Measurements from ENCODE around the gene VPS9D1. TPM values are rescaled to one million over a fixed set of nuclear protein-coding genes. Genes with fewer than 3 reads are reported as not detected.
A peak's percentile ranks its signal among the peaks of the same experiment; 100 is the strongest.

Gene VPS9D1
- total and polyA plus RNA-seq, 2 of the 4 experiments (the other 2 are of a cell fraction), result 1.8 to 20.3 TPM

DNA sequence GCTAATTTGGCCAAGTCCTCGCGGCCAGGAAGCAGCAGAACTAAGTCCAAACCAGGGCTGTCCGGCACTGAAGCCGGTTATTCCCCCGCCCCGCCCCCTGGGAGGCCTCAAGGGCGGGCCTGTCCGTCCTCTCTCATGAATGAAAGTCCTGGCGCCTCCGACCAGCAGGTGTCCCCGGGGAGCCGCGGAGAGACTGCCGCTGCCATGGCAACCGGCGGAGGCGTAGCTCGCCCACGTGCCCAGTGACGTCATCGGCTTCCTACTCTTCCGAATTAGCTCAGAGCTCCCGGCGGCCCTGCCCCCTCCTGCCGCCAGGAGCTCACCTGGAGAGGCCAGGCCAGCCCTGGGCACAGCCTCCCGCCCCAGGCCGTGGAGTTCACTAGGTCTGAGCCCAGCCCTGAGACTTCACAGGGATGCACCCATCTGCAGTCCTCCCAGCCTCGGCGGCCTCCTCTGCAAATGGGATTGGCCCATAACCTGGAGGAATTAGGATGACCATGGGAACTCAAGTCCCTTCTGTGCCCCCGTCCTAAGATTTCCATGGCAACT, 20.5 kb downstream of the VPS9D1 start:
- Histone ChIP-seq H3K27me3 (ENCODE audit: control insufficient read depth, insufficient read depth, low read length) (no peaks in the 10 kb centered on the region), H3K14ac (replicated peaks; ENCODE audit: low read depth, low read length) (peak overlapping the region; percentile 10; the same call in 1 of the 2 replicates), H3K23ac (ENCODE audit: low read depth, low read length) (no peak overlapping the region), H3K56ac (ENCODE audit: extremely low read depth, insufficient read depth, low read length) (no peak overlapping the region), H2BK120ac (ENCODE audit: low read depth, low read length) (no peak overlapping the region), H3K27ac (ENCODE audit: insufficient read depth, low read length) (no peak overlapping the region), H4K20me1 (ENCODE audit: insufficient read depth, low read length) (peaks cover 28% of the 10 kb centered on the region), H3K4me1 (ENCODE audit: control insufficient read depth, insufficient read depth, low read length) (peaks cover 11% of the 10 kb centered on the region), H3K36me3 (ENCODE audit: control insufficient read depth, insufficient read depth, low read length) (peaks cover 15% of the 10 kb centered on the region; the same call in 1 of the 2 replicates), H4K91ac (ENCODE audit: insufficient read depth, low read depth, low read length) (no peak overlapping the region), H2BK20ac (ENCODE audit: low read depth, low read length) (no peak overlapping the region), H2AFZ (replicated peaks; ENCODE audit: low read length, poor library complexity) (peak overlapping the region; percentile 97), H2BK15ac (ENCODE audit: low read depth, low read length) (no peak overlapping the region), H3K4me2 (ENCODE audit: low read depth, low read length) (peak overlapping the region; percentile 86), H2AK5ac (ENCODE audit: low read depth, low read length) (peak overlapping the region; percentile 86), H3K18ac (ENCODE audit: low read depth, low read length) (no peak overlapping the region), H2AK9ac (replicated peaks; ENCODE audit: low read depth, low read length, poor library complexity) (peak overlapping the region; percentile 95), H2BK5ac (ENCODE audit: low read depth, low read length, poor library complexity, severe bottlenecking) (no peak overlapping the region), H3K4me3 (ENCODE audit: insufficient read depth, low read depth, low read length) (peak overlapping the region; percentile 100), H3K79me1 (ENCODE audit: low read depth in 1 of 2, low read length in 2 of 2) (peaks cover 5 to 20% of the 10 kb centered on the region in 2 experiments; a peak in 2 of 4 replicates), H4K8ac (ENCODE audit: low read depth in 2 of 2, low read length in 2 of 2) (peak overlapping the region in 1 of 2 experiments; percentile 37; a peak in 1 of 4 replicates), H3K9me3 (ENCODE audit: control insufficient read depth, insufficient read depth, low read length) (no peaks in the 10 kb centered on the region), H3K9me1 (ENCODE audit: insufficient read depth, low read length) (no peaks in the 10 kb centered on the region), H3K9ac (ENCODE audit: low read depth, low read length) (no peak overlapping the region), H4K5ac (ENCODE audit: low read depth, low read length) (no peak overlapping the region), H3K4ac (ENCODE audit: low read depth, low read length) (peak overlapping the region; percentile 1; the same call in 1 of the 2 replicates)
- ChIA-PET POLR2A (ENCODE audit: unreplicated experiment) (no interaction called here), CTCF (interaction anchor here (0.7 to 3.2 kb wide), 10 partner anchors 10 to 161 kb away, joined by 3 to 19 read pairs (median 3); partner anchors contain the start of gene CDK10)
- DNase-seq, result peak; percentile 97
- WGBS, 2 experiments (ENCODE audit: extremely low coverage in 2 of 2, insufficient read length in 1 of 2), result 3% methylated on average over 17 of the region's 30 CpGs; no CpG with 5 or more reads in 1 of the 2 experiments
- in situ Hi-C loops (cut with MboI; ENCODE audit: low sequenced_read_pairs), result no loop called here
- dilution Hi-C loops (cut with HindIII; ENCODE audit: low sequenced_read_pairs, unreplicated experiment), result no loop called here
- peak; percentile 78 for ATAC-seq (ENCODE audit: low read depth)
- intact Hi-C loops (cut with micrococcal nuclease), result loop anchor here (2.0 kb wide), 2 partner anchors 93 to 161 kb away; no protein-coding TSS in a partner anchor
- BruUV-seq (replicated peaks), result no TSS peak
- TF ChIP-seq FOS (IDR thresholded peaks at IDR 0.05; ENCODE audit: low read depth, low read length), result peak; percentile 68
- peak; percentile 89 for TF ChIP-seq BHLHE40 (IDR thresholded peaks at IDR 0.05; ENCODE audit: low read depth, low read length)
- TF ChIP-seq RFX5 (IDR thresholded peaks at IDR 0.05; ENCODE audit: low read depth, low read length), result no peak
- TF ChIP-seq, protein P1, sequence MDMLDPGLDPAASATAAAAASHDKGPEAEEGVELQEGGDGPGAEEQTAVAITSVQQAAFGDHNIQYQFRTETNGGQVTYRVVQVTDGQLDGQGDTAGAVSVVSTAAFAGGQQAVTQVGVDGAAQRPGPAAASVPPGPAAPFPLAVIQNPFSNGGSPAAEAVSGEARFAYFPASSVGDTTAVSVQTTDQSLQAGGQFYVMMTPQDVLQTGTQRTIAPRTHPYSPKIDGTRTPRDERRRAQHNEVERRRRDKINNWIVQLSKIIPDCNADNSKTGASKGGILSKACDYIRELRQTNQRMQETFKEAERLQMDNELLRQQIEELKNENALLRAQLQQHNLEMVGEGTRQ (IDR thresholded peaks at IDR 0.05; ENCODE audit: low read depth, low read length), result peak; percentile 98
- no peak for TF ChIP-seq MAFK (IDR thresholded peaks at IDR 0.05; ENCODE audit: low read depth, low read length)
- no peak; the same call in 1 of the 2 replicates for TF ChIP-seq CHD1 (IDR thresholded peaks at IDR 0.05; ENCODE audit: low read depth, low read length)
- TF ChIP-seq POLR2A (IDR thresholded peaks at IDR 0.05; ENCODE audit: low read depth, low read length), result peak; percentile 30; the same call in 1 of the 2 replicates
- TF ChIP-seq RCOR1 (IDR thresholded peaks at IDR 0.05; ENCODE audit: insufficient replicate concordance, low read length), result no peak
- no peak for TF ChIP-seq NFE2L2 (IDR thresholded peaks at IDR 0.05; ENCODE audit: low read depth, low read length)
- 0 out of 2 replicates have a peak, but pooled peaks have one; percentile 2 for TF ChIP-seq CEBPB (IDR thresholded peaks at IDR 0.05; ENCODE audit: low read depth, low read length)
- TF ChIP-seq SMC3 (IDR thresholded peaks at IDR 0.05; ENCODE audit: low read depth, low read length), result peak; percentile 71
- peak; percentile 87 for TF ChIP-seq MXI1 (IDR thresholded peaks at IDR 0.05; ENCODE audit: borderline replicate concordance, low read depth, low read length)
- TF ChIP-seq RAD21 (IDR thresholded peaks at IDR 0.05; ENCODE audit: low read length), result peak; percentile 73
- TF ChIP-seq, protein P2, sequence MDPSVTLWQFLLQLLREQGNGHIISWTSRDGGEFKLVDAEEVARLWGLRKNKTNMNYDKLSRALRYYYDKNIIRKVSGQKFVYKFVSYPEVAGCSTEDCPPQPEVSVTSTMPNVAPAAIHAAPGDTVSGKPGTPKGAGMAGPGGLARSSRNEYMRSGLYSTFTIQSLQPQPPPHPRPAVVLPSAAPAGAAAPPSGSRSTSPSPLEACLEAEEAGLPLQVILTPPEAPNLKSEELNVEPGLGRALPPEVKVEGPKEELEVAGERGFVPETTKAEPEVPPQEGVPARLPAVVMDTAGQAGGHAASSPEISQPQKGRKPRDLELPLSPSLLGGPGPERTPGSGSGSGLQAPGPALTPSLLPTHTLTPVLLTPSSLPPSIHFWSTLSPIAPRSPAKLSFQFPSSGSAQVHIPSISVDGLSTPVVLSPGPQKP (IDR thresholded peaks at IDR 0.05; ENCODE audit: borderline replicate concordance, low read depth, low read length), result no peak
- TF ChIP-seq, protein P3, sequence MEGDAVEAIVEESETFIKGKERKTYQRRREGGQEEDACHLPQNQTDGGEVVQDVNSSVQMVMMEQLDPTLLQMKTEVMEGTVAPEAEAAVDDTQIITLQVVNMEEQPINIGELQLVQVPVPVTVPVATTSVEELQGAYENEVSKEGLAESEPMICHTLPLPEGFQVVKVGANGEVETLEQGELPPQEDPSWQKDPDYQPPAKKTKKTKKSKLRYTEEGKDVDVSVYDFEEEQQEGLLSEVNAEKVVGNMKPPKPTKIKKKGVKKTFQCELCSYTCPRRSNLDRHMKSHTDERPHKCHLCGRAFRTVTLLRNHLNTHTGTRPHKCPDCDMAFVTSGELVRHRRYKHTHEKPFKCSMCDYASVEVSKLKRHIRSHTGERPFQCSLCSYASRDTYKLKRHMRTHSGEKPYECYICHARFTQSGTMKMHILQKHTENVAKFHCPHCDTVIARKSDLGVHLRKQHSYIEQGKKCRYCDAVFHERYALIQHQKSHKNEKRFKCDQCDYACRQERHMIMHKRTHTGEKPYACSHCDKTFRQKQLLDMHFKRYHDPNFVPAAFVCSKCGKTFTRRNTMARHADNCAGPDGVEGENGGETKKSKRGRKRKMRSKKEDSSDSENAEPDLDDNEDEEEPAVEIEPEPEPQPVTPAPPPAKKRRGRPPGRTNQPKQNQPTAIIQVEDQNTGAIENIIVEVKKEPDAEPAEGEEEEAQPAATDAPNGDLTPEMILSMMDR (conservative IDR thresholded peaks at IDR 0.05; ENCODE audit: low read depth, low read length), result peak; percentile 97

All from IMR-90 (cell line).